ENCODE data around the gene PLXDC1. TPM values are rescaled to one million over a fixed set of nuclear protein-coding genes. Genes with fewer than 3 reads are reported as not detected.

PLXDC1 gene
- total RNA-seq, result under 0.01 TPM

DNA sequence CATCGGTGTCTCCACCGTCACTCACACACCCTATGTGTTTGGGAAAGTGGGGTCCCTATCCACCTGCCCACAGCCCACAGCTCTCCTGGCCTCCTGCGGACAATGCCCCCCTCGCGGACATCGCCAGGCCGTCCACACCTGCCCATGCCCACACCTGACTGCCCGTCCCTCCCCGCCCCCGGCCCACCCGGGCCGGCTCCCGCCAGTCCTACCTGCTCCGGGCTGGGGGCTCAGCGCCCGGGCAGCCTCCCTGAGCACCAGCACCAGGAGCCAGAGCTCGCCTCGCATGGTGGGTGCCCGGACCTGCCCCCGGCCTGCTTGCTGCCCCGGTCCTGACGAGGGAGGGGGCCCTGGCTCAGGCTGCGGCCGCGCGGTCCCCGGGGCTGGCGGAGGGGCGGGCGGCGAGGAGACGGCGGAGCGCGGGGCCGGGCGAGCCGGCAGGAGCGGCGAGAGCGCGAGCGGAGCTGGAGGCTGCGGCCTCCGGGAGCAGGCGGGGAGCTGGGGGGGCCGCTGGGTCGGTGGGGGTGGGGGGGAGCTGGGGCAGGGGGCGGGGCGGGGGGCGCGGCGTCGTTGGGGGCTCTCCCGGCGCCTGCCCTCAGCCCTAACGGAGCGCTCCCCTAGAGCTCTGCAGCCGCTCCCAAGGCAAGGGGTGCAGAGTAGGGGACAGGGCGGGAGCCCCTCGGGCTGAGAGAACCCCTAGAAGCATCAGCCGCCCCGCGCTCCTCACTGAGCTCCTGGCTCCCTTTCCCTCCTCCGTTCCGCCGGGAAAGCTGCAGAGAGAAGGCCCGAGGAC is at the start of gene PLXDC1:
Gene PLXDC1, minus strand, starts transcription at position 488 of the 793 bp plus-strand sequence. Its CDS starts 200 bp downstream, at position 288.
- no peak for DNase-seq (ENCODE audit: low read depth in 2 of 3, low spot score in 2 of 3)

DNA sequence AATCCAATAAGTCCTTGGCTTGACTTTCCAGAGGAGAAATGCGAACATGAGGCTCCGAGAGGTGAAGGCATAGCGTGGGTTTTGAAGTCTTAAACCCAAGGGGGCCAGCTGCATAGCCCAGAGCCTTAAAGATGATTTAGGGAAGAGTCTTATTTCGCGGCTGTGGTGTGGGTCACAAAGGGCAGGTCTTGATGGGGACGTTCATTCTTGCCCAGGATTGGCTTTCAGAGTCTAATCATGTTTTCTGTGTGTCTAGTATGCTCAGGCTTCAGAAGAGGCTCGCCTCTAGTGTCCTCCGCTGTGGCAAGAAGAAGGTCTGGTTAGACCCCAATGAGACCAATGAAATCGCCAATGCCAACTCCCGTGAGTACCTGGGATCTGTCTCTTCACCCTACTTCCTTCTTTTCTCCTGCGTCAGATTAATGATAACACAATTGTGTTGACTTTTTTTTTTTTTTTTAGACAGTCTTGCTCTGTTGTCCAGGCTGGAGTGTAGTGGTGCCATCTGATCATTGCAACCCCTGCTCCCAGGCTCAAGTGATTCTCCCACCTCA is 49.6 kb upstream of the PLXDC1 start:
- no peak for DNase-seq (ENCODE audit: low read depth in 2 of 3, low spot score in 2 of 3)

- DNase-seq (ENCODE audit: low read depth in 2 of 3, low spot score in 2 of 3), result peak in 2 of 3 donors; percentile 44 to 88
Measured at GRCh38 chr17:39200070-39200879, 48.8 kb upstream of the PLXDC1 start, which contains the start of gene RPL19. Gene RPL19 (plus strand): TSS chr17:39200283. CDS start chr17:39200345, 62 bp downstream.

GRCh38 chr17:39199820-39200069 is 48.3 kb upstream of the PLXDC1 start:
- DNase-seq (ENCODE audit: low read depth in 2 of 3, low spot score in 2 of 3), result peak in 2 of 3 donors; percentile 93 to 96

GRCh38 chr17:39198186-39198566 is 46.7 kb upstream of the PLXDC1 start:
- no peak for DNase-seq (ENCODE audit: low read depth in 2 of 3, low spot score in 2 of 3)

DNA sequence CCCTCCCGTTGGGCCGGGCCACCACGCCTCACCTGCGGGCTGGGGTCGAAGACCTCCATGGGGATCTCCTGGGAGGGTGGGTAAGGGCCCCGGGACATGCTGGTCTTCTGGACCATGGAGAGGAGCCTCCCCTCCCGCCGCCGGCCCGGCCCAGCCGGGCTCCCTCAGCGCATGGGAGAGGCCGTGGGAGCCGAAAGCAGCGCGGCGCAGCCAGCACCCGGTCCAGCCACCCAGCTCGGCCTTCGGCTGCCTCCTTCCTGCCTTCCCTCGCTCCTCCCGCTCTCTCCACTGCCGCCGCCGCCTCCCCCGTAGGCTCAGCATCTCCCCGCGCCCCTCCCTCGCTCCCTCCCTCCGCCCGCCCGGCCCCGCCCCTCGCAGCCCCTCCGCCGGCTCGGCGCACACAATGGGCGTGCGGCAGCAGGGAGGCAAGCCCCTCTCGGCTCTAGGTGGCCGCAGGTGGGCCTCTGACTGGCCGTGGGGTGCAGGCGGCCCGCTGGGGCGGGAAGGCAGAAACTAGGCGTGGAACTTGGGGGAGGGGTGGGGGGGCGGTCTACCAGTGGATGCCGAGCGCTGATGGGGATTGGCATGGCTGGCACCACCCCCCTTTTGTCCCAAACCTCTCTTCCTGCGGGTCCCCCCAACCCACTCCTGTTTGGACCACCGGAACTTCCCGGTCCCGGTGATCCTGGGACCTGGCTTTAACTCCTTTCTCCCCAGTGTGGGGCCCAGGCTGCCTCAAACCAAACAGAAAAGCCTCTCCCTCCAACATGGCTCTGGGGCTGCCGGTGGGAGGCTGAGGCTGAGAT is 46.1 kb upstream of the PLXDC1 start, which contains the start of gene CACNB1:
Gene CACNB1, minus strand, starts transcription at position 290 of the 806 bp plus-strand sequence. Its CDS starts 174 bp downstream, at position 116.
- peak in 2 of 3 donors; percentile 56 for DNase-seq (ENCODE audit: low read depth in 2 of 3, low spot score in 2 of 3)

DNA sequence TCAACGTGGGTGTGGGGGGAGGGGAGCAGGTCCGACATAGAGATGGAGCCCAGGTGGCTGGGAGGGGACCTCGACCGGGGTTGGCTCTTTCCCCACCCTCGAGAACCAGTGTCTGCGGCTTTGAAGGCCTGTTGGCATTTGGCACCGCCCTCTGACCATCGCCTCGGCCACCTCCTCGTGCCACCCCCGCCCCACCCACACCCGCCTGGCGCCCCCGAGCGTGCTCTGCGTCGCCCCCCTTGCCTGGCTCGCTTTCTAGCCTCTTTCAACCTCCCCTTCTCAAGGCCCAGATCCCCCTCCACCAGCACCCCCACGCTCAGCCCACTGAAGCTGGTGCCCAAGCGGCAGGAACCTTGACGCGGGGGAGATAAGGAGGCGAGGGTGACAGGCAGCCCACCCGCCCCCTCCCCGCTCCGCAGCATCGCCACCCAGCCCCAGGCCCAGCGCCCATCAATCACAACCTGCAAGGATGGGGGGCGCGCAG is 45.4 kb upstream of the PLXDC1 start:
- DNase-seq (ENCODE audit: low read depth in 2 of 3, low spot score in 2 of 3), result no peak

DNA sequence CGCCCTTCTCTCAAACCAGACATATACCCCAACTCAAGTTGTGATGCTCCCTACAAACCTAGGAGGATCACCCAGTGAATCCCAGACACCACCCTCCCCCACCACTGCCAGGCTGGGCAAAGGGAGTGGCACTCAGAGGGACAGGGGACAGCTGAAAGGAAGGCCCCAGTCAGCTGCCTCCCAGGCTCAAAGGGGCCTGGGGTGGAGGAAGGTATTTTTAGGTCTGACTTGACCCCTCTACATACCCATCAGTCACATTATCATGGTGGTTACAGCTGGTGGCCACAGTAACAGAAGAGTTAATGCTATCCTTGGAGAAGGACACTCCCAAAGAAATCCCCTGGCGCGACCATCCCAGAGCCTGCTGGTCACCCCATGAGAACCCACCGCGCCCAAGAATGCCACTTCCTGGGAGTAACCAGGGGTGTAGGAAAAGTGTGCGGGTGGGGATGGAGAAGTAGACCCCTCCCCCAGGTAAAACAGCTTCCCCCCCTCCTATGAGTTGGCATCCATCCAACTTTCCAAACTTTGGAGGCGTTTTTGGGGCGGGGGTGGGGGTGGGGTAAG is 44.9 kb upstream of the PLXDC1 start:
- no peak for DNase-seq (ENCODE audit: low read depth in 2 of 3, low spot score in 2 of 3)

DNA sequence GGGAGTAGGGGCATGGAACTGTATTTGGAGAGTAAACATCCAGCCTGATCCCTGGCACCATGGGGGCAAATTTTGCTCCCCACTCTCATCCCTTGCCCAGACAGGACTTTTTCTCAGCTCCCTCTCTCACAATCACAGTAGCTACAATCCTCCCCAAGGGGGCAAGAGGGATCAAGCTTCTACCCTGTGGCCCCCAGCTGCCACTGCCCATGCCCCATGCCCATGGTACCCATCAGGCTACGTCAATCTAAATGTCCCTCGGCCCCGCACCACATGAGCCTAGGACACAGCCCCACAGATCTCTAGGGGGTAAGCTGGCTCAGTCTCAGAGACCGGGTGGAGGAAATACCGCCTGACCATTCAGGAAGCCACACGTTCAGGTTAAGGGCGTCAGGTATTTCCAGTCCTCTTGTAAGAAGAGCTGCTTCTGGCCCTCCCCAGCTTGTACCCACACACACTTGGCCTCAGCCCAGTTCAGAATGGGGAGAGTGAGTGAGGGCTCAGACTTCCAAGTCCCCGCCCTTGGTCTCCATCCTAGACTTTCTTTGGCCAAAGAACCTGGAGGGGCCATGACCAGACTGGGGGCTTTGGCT is 44.2 kb upstream of the PLXDC1 start:
- peak in 1 of 3 donors; percentile 38 for DNase-seq (ENCODE audit: low read depth in 2 of 3, low spot score in 2 of 3)

DNA sequence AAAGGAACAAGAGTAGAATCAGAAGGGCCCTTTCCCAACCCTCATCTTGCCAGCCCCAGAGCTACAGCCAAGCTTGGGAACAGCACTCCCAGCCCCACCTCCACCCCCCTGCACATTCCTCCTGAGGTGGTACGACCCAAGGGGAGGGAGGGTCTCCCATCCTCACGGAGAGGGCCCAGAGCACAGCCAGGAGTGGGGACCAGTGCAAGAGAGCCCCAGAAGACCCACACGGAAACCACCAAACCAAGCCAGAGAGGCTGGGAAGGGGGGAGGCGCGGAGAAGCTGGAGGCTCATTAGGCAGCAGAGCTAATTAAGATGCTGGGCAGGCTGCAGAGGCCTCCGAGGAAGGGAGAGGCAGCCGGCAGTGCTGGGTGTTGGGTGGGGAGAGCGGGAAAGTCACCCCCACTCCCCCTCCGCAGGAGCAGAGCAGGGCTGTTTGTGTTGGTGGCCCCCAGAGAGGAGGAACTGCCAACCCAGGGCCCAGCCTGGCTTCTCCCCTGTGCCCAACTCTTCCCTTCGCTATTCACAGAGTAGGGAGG is 43.6 kb upstream of the PLXDC1 start:
- no peak for DNase-seq (ENCODE audit: low read depth in 2 of 3, low spot score in 2 of 3)

GRCh38 chr17:39194089-39194984 is 42.9 kb upstream of the PLXDC1 start:
- no peak for DNase-seq (ENCODE audit: low read depth in 2 of 3, low spot score in 2 of 3)

DNA sequence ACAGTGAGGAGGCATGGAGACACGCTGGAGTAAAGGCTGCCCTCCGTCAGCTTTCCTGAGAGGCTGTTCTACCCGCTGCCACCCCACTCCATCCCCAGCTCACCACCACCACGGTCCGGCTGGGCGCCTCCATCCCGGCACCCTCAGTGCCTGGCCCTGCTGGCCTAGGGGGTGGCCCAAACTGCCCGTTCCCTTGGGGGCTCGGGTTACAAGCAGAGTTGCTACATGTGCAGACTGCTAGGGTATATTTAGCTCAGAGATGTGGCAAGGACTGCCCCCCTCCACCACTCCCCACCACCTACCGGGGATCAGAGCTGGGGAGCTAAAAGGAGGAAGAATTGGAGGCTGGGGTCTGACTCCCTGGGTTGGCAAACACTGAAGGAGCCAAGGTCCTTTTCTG is 41.9 kb upstream of the PLXDC1 start:
- no peak for DNase-seq (ENCODE audit: low read depth in 2 of 3, low spot score in 2 of 3)

DNA sequence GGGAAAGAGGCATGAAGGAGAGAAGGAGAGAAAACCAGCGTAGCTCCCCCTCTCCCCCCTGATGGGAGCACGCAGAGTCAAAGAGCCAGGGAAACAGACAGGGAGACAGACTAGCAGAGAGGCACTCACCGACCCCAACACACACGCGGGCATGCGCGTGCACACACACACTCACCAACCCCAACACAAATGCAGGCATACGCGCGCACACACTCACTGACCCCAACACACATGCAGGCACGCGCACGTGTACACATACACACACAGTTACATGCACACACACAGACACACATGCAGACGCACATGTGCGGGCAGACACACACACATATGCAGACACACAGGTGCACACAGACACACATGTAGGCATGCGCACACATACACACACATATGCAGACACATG is 41.5 kb upstream of the PLXDC1 start:
- DNase-seq (ENCODE audit: low read depth in 2 of 3, low spot score in 2 of 3), result no peak

- no peak for DNase-seq (ENCODE audit: low read depth in 2 of 3, low spot score in 2 of 3)
Measured at GRCh38 chr17:39191750-39192510, 40.5 kb upstream of the PLXDC1 start.

GRCh38 chr17:39187152-39187830 is 35.9 kb upstream of the PLXDC1 start:
- DNase-seq (ENCODE audit: low read depth in 2 of 3, low spot score in 2 of 3), result no peak

GRCh38 chr17:39186481-39187002 is 35.1 kb upstream of the PLXDC1 start:
- DNase-seq (ENCODE audit: low read depth in 2 of 3, low spot score in 2 of 3), result no peak

DNA sequence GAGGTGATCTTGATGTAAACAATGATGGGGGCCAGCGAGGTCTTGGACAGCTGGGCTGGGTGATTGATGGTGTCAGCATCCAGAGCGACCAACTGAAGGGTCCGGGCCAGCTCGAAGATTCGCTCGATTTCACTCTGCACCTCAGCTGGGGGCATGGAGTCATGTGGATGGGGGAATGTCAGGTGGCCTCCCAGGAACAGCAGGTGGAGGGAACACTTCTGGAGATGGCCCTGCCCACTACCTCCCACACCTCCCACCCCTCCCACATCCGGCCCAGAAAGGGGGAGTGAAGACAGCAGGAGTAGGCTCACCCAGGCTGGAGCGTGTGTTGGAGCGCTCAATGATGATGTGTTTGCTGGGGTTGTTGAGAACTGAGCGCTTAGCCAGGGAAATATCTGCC is 32.3 kb upstream of the PLXDC1 start:
- no peak for DNase-seq (ENCODE audit: low read depth in 2 of 3, low spot score in 2 of 3)

Measured in hematopoietic multipotent progenitor cell (in vitro differentiated cells).